MM.1S (cell line): ENCODE data around the gene RAD1.
A peak's percentile ranks its signal among the peaks of the same experiment; 100 is the strongest.

ENCODE experiments used
- DNase-seq: peaks from one replicate; pipeline ENCODE4 v3.0.0-alpha.2; 2015
- H2AFZ ChIP-seq: fragments of 300-600 bp; sonication (generic); 2 replicates; pipeline ENCODE4 v1.6.0; 2016; ENCODE audit warnings: antibody characterized with exemption, low read length
- H3F3A ChIP-seq: fragments of 300-600 bp; sonication (generic); 2 replicates; pipeline ENCODE4 v1.6.1; 2016; ENCODE audit warnings: mild to moderate bottlenecking, antibody characterized with exemption, low read length, moderate library complexity, mixed read lengths; ENCODE audit not compliant: insufficient read depth
- H3K27ac ChIP-seq: fragments of 300-600 bp; sonication (generic); 2 replicates; pipeline ENCODE4 v1.5.1; 2016; ENCODE audit warnings: mild to moderate bottlenecking, low read length
- H3K27me3 ChIP-seq: fragments of 300-600 bp; sonication (generic); replicated peaks from 2 replicates; pipeline ENCODE4 v1.6.0; 2016; ENCODE audit warnings: low read length; ENCODE audit not compliant: insufficient read depth
- H3K36me3 ChIP-seq: fragments of 300-600 bp; sonication (generic); replicated peaks from 2 replicates; pipeline ENCODE4 v1.6.1; 2016; ENCODE audit warnings: mild to moderate bottlenecking, low read length, mixed read lengths; ENCODE audit not compliant: insufficient read depth
- H3K4me1 ChIP-seq: fragments of 300-600 bp; sonication (generic); 2 replicates; pipeline ENCODE4 v1.6.1; 2016; ENCODE audit warnings: low read length, mixed read lengths
- H3K4me2 ChIP-seq: fragments of 300-600 bp; sonication (generic); 2 replicates; pipeline ENCODE4 v1.6.0; 2016; ENCODE audit warnings: low read depth, low read length
- H3K4me3 ChIP-seq: fragments of 300-600 bp; sonication (generic); 2 replicates; pipeline ENCODE4 v1.5.1; 2016; ENCODE audit warnings: low read length, mixed read lengths
- H3K79me2 ChIP-seq: fragments of 300-600 bp; sonication (generic); 2 replicates; pipeline ENCODE4 v1.6.1; 2016; ENCODE audit warnings: mixed run types, low read length, mixed read lengths
- H3K9ac ChIP-seq: fragments of 300-600 bp; sonication (generic); 2 replicates; pipeline ENCODE4 v1.6.1; 2016; ENCODE audit warnings: low read length, mixed read lengths
- H3K9me2 ChIP-seq: fragments of 300-600 bp; sonication (generic); replicated peaks from 2 replicates; pipeline ENCODE4 v1.6.1; 2016; ENCODE audit warnings: mild to moderate bottlenecking, low read length, mixed read lengths; ENCODE audit not compliant: insufficient read depth
- H3K9me3 ChIP-seq: fragments of 300-600 bp; sonication (generic); replicated peaks from 2 replicates; pipeline ENCODE4 v1.6.1; 2016; ENCODE audit warnings: mild to moderate bottlenecking, low read length, mixed read lengths; ENCODE audit not compliant: insufficient read depth
- H4K20me1 ChIP-seq: fragments of 300-600 bp; sonication (generic); 2 replicates; pipeline ENCODE4 v1.6.1; 2016; ENCODE audit warnings: mild to moderate bottlenecking, low read length, moderate library complexity, mixed read lengths; ENCODE audit not compliant: insufficient read depth
- CTCF ChIP-seq: fragments of 300-600 bp; sonication (generic); IDR thresholded peaks from 2 replicates; pipeline ENCODE4 v1.5.1; 2016; ENCODE audit warnings: antibody characterized with exemption, low read length, mixed read lengths
- EZH2 ChIP-seq: fragments of 300-600 bp; sonication (generic); optimal IDR thresholded peaks from 2 replicates; pipeline ENCODE3; 2017; ENCODE audit warnings: low read depth, mild to moderate bottlenecking, antibody characterized with exemption, low read length, mixed read lengths
- EZH2phosphoT487 ChIP-seq: fragments of 300-600 bp; sonication (generic); IDR thresholded peaks from 2 replicates; pipeline ENCODE4 v1.6.1; 2018; ENCODE audit warnings: antibody characterized with exemption, low read length

Gene RAD1

GRCh38 chr5:34900652-34901051, 14.7 kb downstream of the RAD1 start:
- Histone ChIP-seq H3K4me2 (no peak overlapping the region), H3K4me3 (no peak overlapping the region), H4K20me1 (no peaks in the 10 kb centered on the region), H3K9me2 (no peaks in the 10 kb centered on the region), H2AFZ (no peak overlapping the region), H3K79me2 (no peaks in the 10 kb centered on the region), H3K9me3 (no peaks in the 10 kb centered on the region), H3F3A (no peaks in the 10 kb centered on the region), H3K27me3 (no peaks in the 10 kb centered on the region), H3K4me1 (no peaks in the 10 kb centered on the region), H3K9ac (no peak overlapping the region), H3K27ac (no peak overlapping the region), H3K36me3 (no peaks in the 10 kb centered on the region)
- no peak for DNase-seq
- TF ChIP-seq EZH2phosphoT487: no peak
- TF ChIP-seq EZH2: no peak
- TF ChIP-seq CTCF: no peak

GRCh38 chr5:34899066-34899465, 16.2 kb downstream of the RAD1 start:
- Histone ChIP-seq H3K9me2 (no peaks in the 10 kb centered on the region), H3K4me1 (no peaks in the 10 kb centered on the region), H2AFZ (no peak overlapping the region), H3K4me2 (no peak overlapping the region), H4K20me1 (no peaks in the 10 kb centered on the region), H3K9ac (no peak overlapping the region), H3K36me3 (no peaks in the 10 kb centered on the region), H3F3A (no peaks in the 10 kb centered on the region), H3K4me3 (no peak overlapping the region), H3K27me3 (no peaks in the 10 kb centered on the region), H3K79me2 (no peaks in the 10 kb centered on the region), H3K27ac (no peak overlapping the region), H3K9me3 (no peaks in the 10 kb centered on the region)
- no peak for DNase-seq
- no peak for TF ChIP-seq EZH2
- no peak for TF ChIP-seq EZH2phosphoT487
- no peak for TF ChIP-seq CTCF

GRCh38 chr5:34898258-34898895, 16.9 kb downstream of the RAD1 start:
- no peaks in the 10 kb centered on the region for H3F3A ChIP-seq
- TF ChIP-seq EZH2: no peak
- peak; percentile 82 for TF ChIP-seq CTCF
- no peaks in the 10 kb centered on the region for H3K27me3 ChIP-seq
- H3K9me3 ChIP-seq: no peaks in the 10 kb centered on the region
- H3K9ac ChIP-seq: no peak overlapping the region
- DNase-seq: peak; percentile 54
- no peak overlapping the region for H3K4me3 ChIP-seq
- no peaks in the 10 kb centered on the region for H4K20me1 ChIP-seq
- H3K36me3 ChIP-seq: no peaks in the 10 kb centered on the region
- H3K79me2 ChIP-seq: no peaks in the 10 kb centered on the region
- H3K4me1 ChIP-seq: no peaks in the 10 kb centered on the region
- no peak overlapping the region for H3K27ac ChIP-seq
- H3K4me2 ChIP-seq: no peak overlapping the region
- H3K9me2 ChIP-seq: no peaks in the 10 kb centered on the region
- no peak overlapping the region for H2AFZ ChIP-seq
